ENCODE data around the gene VPS72.

VPS72 gene

DNA sequence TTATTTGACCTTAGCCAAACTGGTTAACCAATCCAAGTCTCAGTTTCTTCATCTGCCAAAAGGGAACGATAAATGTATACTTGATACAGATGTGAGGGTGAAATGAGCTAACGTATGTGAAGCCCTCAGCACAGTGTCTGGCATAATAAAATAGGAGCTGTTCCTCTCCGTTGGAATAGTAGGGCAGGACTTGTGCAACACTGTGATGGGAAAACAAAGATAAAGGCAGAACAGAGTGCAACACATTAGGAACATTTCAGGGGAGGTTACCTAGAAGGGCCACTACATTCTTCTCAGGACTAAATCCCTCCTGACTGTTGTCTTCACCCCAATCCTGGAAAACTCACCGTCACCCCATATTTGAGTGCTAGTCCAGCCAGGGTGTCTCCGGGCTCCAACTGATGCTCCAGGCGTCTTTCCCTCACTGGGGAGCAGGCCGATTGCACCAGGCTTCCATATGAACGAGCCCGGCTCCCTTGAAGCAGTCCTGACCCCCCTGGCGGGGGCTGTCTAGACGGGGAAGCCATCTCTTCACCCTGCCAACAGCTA, 25.2 kb downstream of the VPS72 start:
- peaks cover 24% of the 10 kb centered on the region for H3K36me3 ChIP-seq (ENCODE audit: low read depth)
- no peaks in the 10 kb centered on the region for H3K9me3 ChIP-seq (ENCODE audit: severe bottlenecking)
- peak overlapping the region; percentile 61 for H3K4me3 ChIP-seq (ENCODE audit: severe bottlenecking)
- TF ChIP-seq, protein P1, sequence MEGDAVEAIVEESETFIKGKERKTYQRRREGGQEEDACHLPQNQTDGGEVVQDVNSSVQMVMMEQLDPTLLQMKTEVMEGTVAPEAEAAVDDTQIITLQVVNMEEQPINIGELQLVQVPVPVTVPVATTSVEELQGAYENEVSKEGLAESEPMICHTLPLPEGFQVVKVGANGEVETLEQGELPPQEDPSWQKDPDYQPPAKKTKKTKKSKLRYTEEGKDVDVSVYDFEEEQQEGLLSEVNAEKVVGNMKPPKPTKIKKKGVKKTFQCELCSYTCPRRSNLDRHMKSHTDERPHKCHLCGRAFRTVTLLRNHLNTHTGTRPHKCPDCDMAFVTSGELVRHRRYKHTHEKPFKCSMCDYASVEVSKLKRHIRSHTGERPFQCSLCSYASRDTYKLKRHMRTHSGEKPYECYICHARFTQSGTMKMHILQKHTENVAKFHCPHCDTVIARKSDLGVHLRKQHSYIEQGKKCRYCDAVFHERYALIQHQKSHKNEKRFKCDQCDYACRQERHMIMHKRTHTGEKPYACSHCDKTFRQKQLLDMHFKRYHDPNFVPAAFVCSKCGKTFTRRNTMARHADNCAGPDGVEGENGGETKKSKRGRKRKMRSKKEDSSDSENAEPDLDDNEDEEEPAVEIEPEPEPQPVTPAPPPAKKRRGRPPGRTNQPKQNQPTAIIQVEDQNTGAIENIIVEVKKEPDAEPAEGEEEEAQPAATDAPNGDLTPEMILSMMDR (IDR thresholded peaks at IDR 0.05; ENCODE audit: poor library complexity, severe bottlenecking), result no peak
- no peaks in the 10 kb centered on the region for H3K27me3 ChIP-seq (ENCODE audit: insufficient read depth, poor library complexity, severe bottlenecking)
- peak overlapping the region; percentile 53 for H3K27ac ChIP-seq (ENCODE audit: poor library complexity, severe bottlenecking)
- DNase-seq (ENCODE audit: low spot score), result no peak
- peak; percentile 36; the same call in 2 of the 3 replicates for ATAC-seq (ENCODE audit: low read depth)
- H3K4me1 ChIP-seq (ENCODE audit: insufficient read depth, poor library complexity, severe bottlenecking), result peaks cover 6% of the 10 kb centered on the region

DNA sequence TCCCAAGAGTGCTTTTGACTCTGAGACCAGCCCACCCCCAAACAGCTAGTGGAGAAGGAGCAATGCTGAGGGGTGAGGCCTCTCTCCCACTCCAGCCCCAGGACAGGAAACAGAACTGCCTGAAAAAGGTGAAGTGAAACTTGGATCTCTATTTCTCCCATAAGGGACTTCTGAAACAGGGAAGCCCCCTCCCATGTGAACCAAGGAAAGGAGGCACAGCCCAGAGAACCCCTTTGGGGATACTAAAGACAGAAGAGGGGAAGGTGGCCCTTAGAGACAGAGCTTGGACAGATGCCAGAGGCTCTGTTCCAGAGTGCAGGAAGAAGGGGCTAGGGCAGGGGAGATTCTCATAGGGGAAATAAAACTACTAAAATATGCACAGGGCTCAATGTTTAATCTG, 30.6 kb downstream of the VPS72 start:
- no peaks in the 10 kb centered on the region for H3K27me3 ChIP-seq (ENCODE audit: insufficient read depth, poor library complexity, severe bottlenecking)
- peaks cover 13% of the 10 kb centered on the region; the same call in 1 of the 2 replicates for H3K36me3 ChIP-seq (ENCODE audit: low read depth)
- H3K4me1 ChIP-seq (ENCODE audit: insufficient read depth, poor library complexity, severe bottlenecking), result no peaks in the 10 kb centered on the region
- ATAC-seq (ENCODE audit: low read depth), result no peak
- H3K9me3 ChIP-seq (ENCODE audit: severe bottlenecking), result no peaks in the 10 kb centered on the region
- H3K4me3 ChIP-seq (ENCODE audit: severe bottlenecking), result no peak overlapping the region
- TF ChIP-seq, protein P1 (IDR thresholded peaks at IDR 0.05; ENCODE audit: poor library complexity, severe bottlenecking), result no peak
- H3K27ac ChIP-seq (ENCODE audit: poor library complexity, severe bottlenecking), result no peak overlapping the region
- DNase-seq (ENCODE audit: low spot score), result no peak

DNA sequence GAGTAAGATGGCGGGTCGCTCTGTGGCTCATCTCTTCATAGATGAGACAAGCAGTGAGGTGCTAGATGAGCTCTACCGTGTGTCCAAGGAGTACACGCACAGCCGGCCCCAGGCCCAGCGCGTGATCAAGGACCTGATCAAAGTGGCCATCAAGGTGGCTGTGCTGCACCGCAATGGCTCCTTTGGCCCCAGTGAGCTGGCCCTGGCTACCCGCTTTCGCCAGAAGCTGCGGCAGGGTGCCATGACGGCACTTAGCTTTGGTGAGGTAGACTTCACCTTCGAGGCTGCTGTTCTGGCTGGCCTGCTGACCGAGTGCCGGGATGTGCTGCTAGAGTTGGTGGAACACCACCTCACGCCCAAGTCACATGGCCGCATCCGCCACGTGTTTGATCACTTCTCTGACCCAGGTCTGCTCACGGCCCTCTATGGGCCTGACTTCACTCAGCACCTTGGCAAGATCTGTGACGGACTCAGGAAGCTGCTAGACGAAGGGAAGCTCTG, 31.2 kb downstream of the VPS72 start:
- no peaks in the 10 kb centered on the region for H3K9me3 ChIP-seq (ENCODE audit: severe bottlenecking)
- no peak overlapping the region for H3K27ac ChIP-seq (ENCODE audit: poor library complexity, severe bottlenecking)
- DNase-seq (ENCODE audit: low spot score) (no peak), ATAC-seq (ENCODE audit: low read depth) (no peak)
- TF ChIP-seq, protein P1 (IDR thresholded peaks at IDR 0.05; ENCODE audit: poor library complexity, severe bottlenecking), result no peak
- H3K27me3 ChIP-seq (ENCODE audit: insufficient read depth, poor library complexity, severe bottlenecking), result no peaks in the 10 kb centered on the region
- peaks cover 12% of the 10 kb centered on the region; the same call in 1 of the 2 replicates for H3K36me3 ChIP-seq (ENCODE audit: low read depth)
- no peaks in the 10 kb centered on the region for H3K4me1 ChIP-seq (ENCODE audit: insufficient read depth, poor library complexity, severe bottlenecking)
- no peak overlapping the region for H3K4me3 ChIP-seq (ENCODE audit: severe bottlenecking)

DNA sequence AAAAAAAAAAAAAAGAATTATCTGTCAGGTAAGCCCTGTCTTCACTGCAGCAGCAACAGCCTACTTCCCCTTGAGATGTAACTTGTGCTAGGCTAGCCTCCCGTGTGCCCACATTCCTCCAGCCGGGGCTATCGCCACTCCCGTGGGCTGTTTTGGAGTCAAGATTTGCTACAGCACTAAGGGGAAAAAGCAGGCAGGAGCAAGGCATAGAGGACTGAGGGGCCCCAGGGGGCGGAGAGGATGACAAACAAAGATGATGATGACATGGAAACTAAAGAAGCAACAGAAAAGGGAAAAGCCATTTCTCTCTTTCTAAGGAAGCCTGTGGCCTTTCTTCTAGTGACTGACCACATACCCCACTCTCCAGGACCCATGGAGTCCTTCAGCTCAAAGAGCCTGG, 31.7 kb downstream of the VPS72 start:
- H3K27ac ChIP-seq (ENCODE audit: poor library complexity, severe bottlenecking), result no peak overlapping the region
- peaks cover 12% of the 10 kb centered on the region; the same call in 1 of the 2 replicates for H3K36me3 ChIP-seq (ENCODE audit: low read depth)
- no peaks in the 10 kb centered on the region for H3K9me3 ChIP-seq (ENCODE audit: severe bottlenecking)
- no peaks in the 10 kb centered on the region for H3K27me3 ChIP-seq (ENCODE audit: insufficient read depth, poor library complexity, severe bottlenecking)
- ATAC-seq (ENCODE audit: low read depth) (no peak), DNase-seq (ENCODE audit: low spot score) (no peak)
- TF ChIP-seq, protein P1 (IDR thresholded peaks at IDR 0.05; ENCODE audit: poor library complexity, severe bottlenecking), result no peak
- no peaks in the 10 kb centered on the region for H3K4me1 ChIP-seq (ENCODE audit: insufficient read depth, poor library complexity, severe bottlenecking)
- no peak overlapping the region for H3K4me3 ChIP-seq (ENCODE audit: severe bottlenecking)

DNA sequence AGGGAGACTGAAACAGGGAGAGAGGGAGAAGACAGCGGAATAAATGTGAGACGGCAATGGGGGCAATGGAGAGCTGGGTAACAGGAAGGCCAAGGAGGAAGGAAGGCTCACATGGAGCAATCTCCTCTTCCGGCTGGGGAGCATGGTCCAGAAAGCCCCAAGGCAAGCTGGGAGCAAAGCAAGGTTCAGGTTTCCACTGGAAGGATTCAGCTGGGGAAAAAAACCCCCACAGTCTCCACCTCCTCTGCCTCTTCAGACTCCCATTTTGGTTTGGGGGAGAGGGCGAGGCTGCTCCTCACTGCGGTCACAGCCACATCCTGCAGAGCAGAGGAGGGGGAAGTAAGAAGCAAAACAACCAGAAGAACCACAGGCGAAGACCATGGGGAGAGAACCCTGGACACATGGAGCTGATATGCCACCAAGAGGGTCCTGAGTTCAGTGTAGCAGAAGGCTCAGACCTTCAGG, 32.9 kb downstream of the VPS72 start:
- DNase-seq (ENCODE audit: low spot score) (no peak), ATAC-seq (ENCODE audit: low read depth) (no peak; the same call in 2 of the 3 replicates)
- Histone ChIP-seq H3K4me1 (ENCODE audit: insufficient read depth, poor library complexity, severe bottlenecking) (no peaks in the 10 kb centered on the region), H3K4me3 (ENCODE audit: severe bottlenecking) (no peak overlapping the region), H3K27me3 (ENCODE audit: insufficient read depth, poor library complexity, severe bottlenecking) (no peaks in the 10 kb centered on the region), H3K9me3 (ENCODE audit: severe bottlenecking) (no peaks in the 10 kb centered on the region), H3K36me3 (ENCODE audit: low read depth) (peaks cover 9% of the 10 kb centered on the region; the same call in 1 of the 2 replicates), H3K27ac (ENCODE audit: poor library complexity, severe bottlenecking) (no peak overlapping the region)
- TF ChIP-seq, protein P1 (IDR thresholded peaks at IDR 0.05; ENCODE audit: poor library complexity, severe bottlenecking), result no peak

Measured in RWPE2 (cell line).